GM23338 (cell line): ENCODE results near the gene BICDL1. TPM values are rescaled to one million over a fixed set of nuclear protein-coding genes. Genes with fewer than 3 reads are reported as not detected.

Source experiments
- ATAC-seq: fragments of 200-7000 bp; cut with Tn5 transposase; 3 replicates; pipeline ENCODE4 v1.9.1; 2020
- DNase-seq: peaks from one replicate; pipeline ENCODE4 v3.0.0-alpha.2; 2015; ENCODE audit warnings: low spot score
- H2AFZ ChIP-seq: fragments of 200-600 bp; sonication (generic); 2 replicates; pipeline ENCODE4 v1.8.0; 2016; ENCODE audit warnings: antibody characterized with exemption, mild to moderate bottlenecking, moderate library complexity
- H3F3A ChIP-seq: fragments of 200-600 bp; sonication (generic); replicated peaks from 2 replicates; pipeline ENCODE4 v1.8.0; 2017; ENCODE audit warnings: antibody characterized with exemption, mixed run types, low read depth
- H3K27ac ChIP-seq: fragments of 200-600 bp; sonication (generic); 2 replicates; pipeline ENCODE4 v1.6.1; 2016; ENCODE audit warnings: low read depth
- H3K27me3 ChIP-seq: fragments of 200-600 bp; sonication (generic); 2 replicates; pipeline ENCODE4 v1.8.0; 2016; ENCODE audit warnings: mild to moderate bottlenecking, mixed run types, moderate library complexity; ENCODE audit not compliant: insufficient read depth
- H3K36me3 ChIP-seq: fragments of 200-600 bp; sonication (generic); 2 replicates; pipeline ENCODE4 v1.8.0; 2016; ENCODE audit warnings: mild to moderate bottlenecking; ENCODE audit not compliant: insufficient read depth
- H3K4me1 ChIP-seq: fragments of 200-600 bp; sonication (generic); 2 replicates; pipeline ENCODE4 v1.8.0; 2016; ENCODE audit warnings: mild to moderate bottlenecking, moderate library complexity; ENCODE audit not compliant: insufficient read depth
- H3K4me2 ChIP-seq: fragments of 200-600 bp; sonication (generic); 2 replicates; pipeline ENCODE4 v1.7.1; 2017; ENCODE audit warnings: mixed run types
- H3K4me3 ChIP-seq: fragments of 200-600 bp; sonication (generic); 2 replicates; pipeline ENCODE4 v1.6.1; 2016; ENCODE audit warnings: mixed run types
- H3K79me2 ChIP-seq: fragments of 200-600 bp; sonication (generic); replicated peaks from 2 replicates; pipeline ENCODE4 v1.8.0; 2017; ENCODE audit warnings: mild to moderate bottlenecking; ENCODE audit not compliant: insufficient read depth
- H3K9me2 ChIP-seq: fragments of 200-600 bp; sonication (generic); 2 replicates; pipeline ENCODE4 v1.8.0; 2017; ENCODE audit not compliant: insufficient read depth
- H4K20me1 ChIP-seq: fragments of 200-600 bp; sonication (generic); replicated peaks from 2 replicates; pipeline ENCODE4 v1.8.0; 2017; ENCODE audit warnings: mild to moderate bottlenecking; ENCODE audit not compliant: insufficient read depth
- H3K27ac Mint-ChIP-seq: 2 replicates; pipeline ENCODE4 v1.8.0; 2020; ENCODE audit warnings: inconsistent platforms, mild to moderate bottlenecking, moderate library complexity, mixed read lengths
- H3K27me3 Mint-ChIP-seq: 3 replicates; pipeline ENCODE4 v1.8.0; 2022; ENCODE audit warnings: low read depth, mild to moderate bottlenecking, moderate library complexity, mixed read lengths, inconsistent platforms; ENCODE audit not compliant: insufficient read depth, poor library complexity
- H3K36me3 Mint-ChIP-seq: 3 replicates; pipeline ENCODE4 v1.8.0; 2021; ENCODE audit warnings: low read depth, mild to moderate bottlenecking, inconsistent platforms, moderate library complexity, mixed read lengths
- H3K4me1 Mint-ChIP-seq: 3 replicates; pipeline ENCODE4 v1.8.0; 2020; ENCODE audit warnings: mild to moderate bottlenecking, inconsistent platforms, mixed read lengths
- H3K4me3 Mint-ChIP-seq: 3 replicates; pipeline ENCODE4 v1.8.0; 2021; ENCODE audit warnings: moderate library complexity, mild to moderate bottlenecking, inconsistent platforms, mixed read lengths
- H3K9me3 Mint-ChIP-seq: 3 replicates; pipeline ENCODE4 v1.8.0; 2020; ENCODE audit warnings: moderate library complexity, mild to moderate bottlenecking, inconsistent platforms, mixed read lengths
- CREB1 ChIP-seq: fragments of 250-450 bp; sonication (Bioruptor Pico); IDR thresholded peaks from 2 replicates; pipeline ENCODE4 v1.5.0; 2020; ENCODE audit warnings: low read depth, mild to moderate bottlenecking, moderate library complexity
- EZH2 ChIP-seq: fragments of 200-600 bp; sonication (generic); IDR thresholded peaks from one replicate; pipeline ENCODE4 v1.8.0; 2017; ENCODE audit warnings: antibody characterized with exemption, mild to moderate bottlenecking, low read depth; ENCODE audit not compliant: unreplicated experiment
- EZH2phosphoT487 ChIP-seq: fragments of 200-600 bp; sonication (generic); IDR thresholded peaks from one replicate; pipeline ENCODE4 v1.8.1; 2018; ENCODE audit warnings: antibody characterized with exemption; ENCODE audit not compliant: unreplicated experiment
- JUNB ChIP-seq: IDR thresholded peaks from one replicate; pipeline ENCODE4 v1.6.1; 2016; ENCODE audit warnings: antibody characterized with exemption; ENCODE audit not compliant: unreplicated experiment
- NANOG ChIP-seq: IDR thresholded peaks from 2 replicates; pipeline ENCODE4 v1.6.1; 2016; ENCODE audit warnings: antibody characterized with exemption, borderline replicate concordance
- POLR2AphosphoS5 ChIP-seq: IDR thresholded peaks from 2 replicates; pipeline ENCODE4 v1.6.1; 2016; ENCODE audit warnings: antibody characterized with exemption, low read depth
- STAT1 ChIP-seq: IDR thresholded peaks from one replicate; pipeline ENCODE4 v1.6.1; 2016; ENCODE audit warnings: antibody characterized with exemption; ENCODE audit not compliant: unreplicated experiment
- ZNF114 ChIP-seq: fragments of 250-450 bp; sonication (Bioruptor Pico); IDR thresholded peaks from 2 replicates; pipeline ENCODE4 v1.5.0; 2020; ENCODE audit warnings: mild to moderate bottlenecking, moderate library complexity
- ZNF331 ChIP-seq: fragments of 250-450 bp; sonication (Bioruptor Pico); IDR thresholded peaks from 2 replicates; pipeline ENCODE4 v1.5.0; 2020; ENCODE audit warnings: low read depth, mild to moderate bottlenecking, moderate library complexity
- polyA plus RNA-seq: library from polyadenylated mRNA; unstranded; fragments of >200 nt; fragmentation: Nextera tagmentation; extraction: Ambion mirVana; gene quantifications from 2 replicates; pipeline ENCODE4 v1.2.1, GENCODE V29; 2016
- total RNA-seq: library from RNA; depleted of rRNA; stranded (reverse); fragments of >200 nt; shearing (Covaris generic); gene quantifications from 2 replicates; pipeline ENCODE4 v1.2.3, GENCODE V29; 2014
- TF ChIP-seq, protein P1 (sequence below): IDR thresholded peaks from 2 replicates; pipeline ENCODE4 v1.6.1; 2016; ENCODE audit warnings: antibody characterized with exemption
- TF ChIP-seq, protein P2 (sequence below): IDR thresholded peaks from one replicate; pipeline ENCODE4 v1.6.1; 2018; ENCODE audit warnings: antibody characterized with exemption; ENCODE audit not compliant: unreplicated experiment
- TF ChIP-seq, protein P3 (sequence below): fragments of 250-450 bp; sonication (Bioruptor Pico); IDR thresholded peaks from 2 replicates; pipeline ENCODE4 v1.5.0; 2020; ENCODE audit warnings: mild to moderate bottlenecking, moderate library complexity
- TF ChIP-seq, protein P4 (sequence below), 2 experiments: fragments of 200-600 bp in 1 of 2; sonication (generic) in 1 of 2; conservative IDR thresholded peaks; 2 replicates each; pipeline versions ENCODE4 v1.5.1 to v1.6.1; 2016 to 2017; ENCODE audit warnings: antibody characterized with exemption in 2 of 2, low read depth in 2 of 2, mild to moderate bottlenecking in 2 of 2, moderate library complexity in 1 of 2

BICDL1 gene
- total and polyA plus RNA-seq, 2 experiments from 2014 or later: 14.0 to 25.7 TPM

DNA sequence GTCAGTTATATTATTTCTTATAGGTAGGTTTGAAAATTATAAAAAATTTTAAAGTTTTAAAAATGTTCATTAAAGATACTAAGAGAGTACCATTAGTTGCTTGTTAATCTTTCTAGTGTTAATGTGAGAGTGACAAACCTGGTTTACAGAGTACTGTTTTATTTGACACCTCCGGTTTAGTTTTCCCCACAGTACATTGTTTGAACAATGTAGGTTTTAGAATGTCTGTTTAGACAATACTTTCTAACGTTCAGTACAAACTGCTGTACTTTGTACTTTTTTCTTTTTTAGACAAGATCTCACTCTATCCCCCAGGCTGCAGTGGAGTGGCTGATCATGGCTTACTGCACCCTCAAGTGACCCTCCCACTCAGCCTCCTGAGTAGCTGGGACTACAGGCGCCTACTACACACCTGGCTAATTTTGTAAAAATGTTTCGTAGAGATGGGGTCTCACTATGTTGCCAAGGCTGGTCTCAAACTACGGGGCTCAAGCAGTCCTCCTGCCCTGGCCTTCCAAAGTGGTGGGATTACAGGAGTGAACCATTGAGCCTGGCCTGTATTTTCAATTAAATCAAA, 3.2 kb downstream of the BICDL1 start:
- no peak overlapping the region for H3K4me3 ChIP-seq
- DNase-seq: no peak

More for the DNA sequence above, 3.2 kb downstream of the BICDL1 start:
- Histone ChIP-seq H3K4me2 (no peak overlapping the region), H3K27ac (no peak overlapping the region), H3F3A (peaks cover 19% of the 10 kb centered on the region), H3K4me1 (peaks cover 29% of the 10 kb centered on the region), H2AFZ (no peak overlapping the region), H3K27me3 (peaks cover 13% of the 10 kb centered on the region), H4K20me1 (peaks cover 20% of the 10 kb centered on the region), H3K79me2 (peaks cover 20% of the 10 kb centered on the region), H3K9me2 (no peaks in the 10 kb centered on the region), H3K36me3 (no peaks in the 10 kb centered on the region)
- Mint-ChIP-seq H3K9me3 (no peaks in the 10 kb centered on the region), H3K4me1 (peaks cover 32% of the 10 kb centered on the region), H3K4me3 (no peak overlapping the region), H3K36me3 (peaks cover 10% of the 10 kb centered on the region), H3K27me3 (peaks cover 4% of the 10 kb centered on the region), H3K27ac (no peak overlapping the region)
- ATAC-seq: no peak
- TF ChIP-seq, protein P1, sequence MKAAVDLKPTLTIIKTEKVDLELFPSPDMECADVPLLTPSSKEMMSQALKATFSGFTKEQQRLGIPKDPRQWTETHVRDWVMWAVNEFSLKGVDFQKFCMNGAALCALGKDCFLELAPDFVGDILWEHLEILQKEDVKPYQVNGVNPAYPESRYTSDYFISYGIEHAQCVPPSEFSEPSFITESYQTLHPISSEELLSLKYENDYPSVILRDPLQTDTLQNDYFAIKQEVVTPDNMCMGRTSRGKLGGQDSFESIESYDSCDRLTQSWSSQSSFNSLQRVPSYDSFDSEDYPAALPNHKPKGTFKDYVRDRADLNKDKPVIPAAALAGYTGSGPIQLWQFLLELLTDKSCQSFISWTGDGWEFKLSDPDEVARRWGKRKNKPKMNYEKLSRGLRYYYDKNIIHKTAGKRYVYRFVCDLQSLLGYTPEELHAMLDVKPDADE: no peak
- TF ChIP-seq CREB1 (CRISPR knock-in tag) (no peak), POLR2AphosphoS5 (no peak), ZNF331 (CRISPR knock-in tag) (no peak), ZNF114 (CRISPR knock-in tag) (no peak), NANOG (no peak), STAT1 (no peak), EZH2 (no peak), JUNB (no peak), EZH2phosphoT487 (no peak)
- TF ChIP-seq, protein P2, sequence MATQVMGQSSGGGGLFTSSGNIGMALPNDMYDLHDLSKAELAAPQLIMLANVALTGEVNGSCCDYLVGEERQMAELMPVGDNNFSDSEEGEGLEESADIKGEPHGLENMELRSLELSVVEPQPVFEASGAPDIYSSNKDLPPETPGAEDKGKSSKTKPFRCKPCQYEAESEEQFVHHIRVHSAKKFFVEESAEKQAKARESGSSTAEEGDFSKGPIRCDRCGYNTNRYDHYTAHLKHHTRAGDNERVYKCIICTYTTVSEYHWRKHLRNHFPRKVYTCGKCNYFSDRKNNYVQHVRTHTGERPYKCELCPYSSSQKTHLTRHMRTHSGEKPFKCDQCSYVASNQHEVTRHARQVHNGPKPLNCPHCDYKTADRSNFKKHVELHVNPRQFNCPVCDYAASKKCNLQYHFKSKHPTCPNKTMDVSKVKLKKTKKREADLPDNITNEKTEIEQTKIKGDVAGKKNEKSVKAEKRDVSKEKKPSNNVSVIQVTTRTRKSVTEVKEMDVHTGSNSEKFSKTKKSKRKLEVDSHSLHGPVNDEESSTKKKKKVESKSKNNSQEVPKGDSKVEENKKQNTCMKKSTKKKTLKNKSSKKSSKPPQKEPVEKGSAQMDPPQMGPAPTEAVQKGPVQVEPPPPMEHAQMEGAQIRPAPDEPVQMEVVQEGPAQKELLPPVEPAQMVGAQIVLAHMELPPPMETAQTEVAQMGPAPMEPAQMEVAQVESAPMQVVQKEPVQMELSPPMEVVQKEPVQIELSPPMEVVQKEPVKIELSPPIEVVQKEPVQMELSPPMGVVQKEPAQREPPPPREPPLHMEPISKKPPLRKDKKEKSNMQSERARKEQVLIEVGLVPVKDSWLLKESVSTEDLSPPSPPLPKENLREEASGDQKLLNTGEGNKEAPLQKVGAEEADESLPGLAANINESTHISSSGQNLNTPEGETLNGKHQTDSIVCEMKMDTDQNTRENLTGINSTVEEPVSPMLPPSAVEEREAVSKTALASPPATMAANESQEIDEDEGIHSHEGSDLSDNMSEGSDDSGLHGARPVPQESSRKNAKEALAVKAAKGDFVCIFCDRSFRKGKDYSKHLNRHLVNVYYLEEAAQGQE: no peak
- TF ChIP-seq, protein P3, sequence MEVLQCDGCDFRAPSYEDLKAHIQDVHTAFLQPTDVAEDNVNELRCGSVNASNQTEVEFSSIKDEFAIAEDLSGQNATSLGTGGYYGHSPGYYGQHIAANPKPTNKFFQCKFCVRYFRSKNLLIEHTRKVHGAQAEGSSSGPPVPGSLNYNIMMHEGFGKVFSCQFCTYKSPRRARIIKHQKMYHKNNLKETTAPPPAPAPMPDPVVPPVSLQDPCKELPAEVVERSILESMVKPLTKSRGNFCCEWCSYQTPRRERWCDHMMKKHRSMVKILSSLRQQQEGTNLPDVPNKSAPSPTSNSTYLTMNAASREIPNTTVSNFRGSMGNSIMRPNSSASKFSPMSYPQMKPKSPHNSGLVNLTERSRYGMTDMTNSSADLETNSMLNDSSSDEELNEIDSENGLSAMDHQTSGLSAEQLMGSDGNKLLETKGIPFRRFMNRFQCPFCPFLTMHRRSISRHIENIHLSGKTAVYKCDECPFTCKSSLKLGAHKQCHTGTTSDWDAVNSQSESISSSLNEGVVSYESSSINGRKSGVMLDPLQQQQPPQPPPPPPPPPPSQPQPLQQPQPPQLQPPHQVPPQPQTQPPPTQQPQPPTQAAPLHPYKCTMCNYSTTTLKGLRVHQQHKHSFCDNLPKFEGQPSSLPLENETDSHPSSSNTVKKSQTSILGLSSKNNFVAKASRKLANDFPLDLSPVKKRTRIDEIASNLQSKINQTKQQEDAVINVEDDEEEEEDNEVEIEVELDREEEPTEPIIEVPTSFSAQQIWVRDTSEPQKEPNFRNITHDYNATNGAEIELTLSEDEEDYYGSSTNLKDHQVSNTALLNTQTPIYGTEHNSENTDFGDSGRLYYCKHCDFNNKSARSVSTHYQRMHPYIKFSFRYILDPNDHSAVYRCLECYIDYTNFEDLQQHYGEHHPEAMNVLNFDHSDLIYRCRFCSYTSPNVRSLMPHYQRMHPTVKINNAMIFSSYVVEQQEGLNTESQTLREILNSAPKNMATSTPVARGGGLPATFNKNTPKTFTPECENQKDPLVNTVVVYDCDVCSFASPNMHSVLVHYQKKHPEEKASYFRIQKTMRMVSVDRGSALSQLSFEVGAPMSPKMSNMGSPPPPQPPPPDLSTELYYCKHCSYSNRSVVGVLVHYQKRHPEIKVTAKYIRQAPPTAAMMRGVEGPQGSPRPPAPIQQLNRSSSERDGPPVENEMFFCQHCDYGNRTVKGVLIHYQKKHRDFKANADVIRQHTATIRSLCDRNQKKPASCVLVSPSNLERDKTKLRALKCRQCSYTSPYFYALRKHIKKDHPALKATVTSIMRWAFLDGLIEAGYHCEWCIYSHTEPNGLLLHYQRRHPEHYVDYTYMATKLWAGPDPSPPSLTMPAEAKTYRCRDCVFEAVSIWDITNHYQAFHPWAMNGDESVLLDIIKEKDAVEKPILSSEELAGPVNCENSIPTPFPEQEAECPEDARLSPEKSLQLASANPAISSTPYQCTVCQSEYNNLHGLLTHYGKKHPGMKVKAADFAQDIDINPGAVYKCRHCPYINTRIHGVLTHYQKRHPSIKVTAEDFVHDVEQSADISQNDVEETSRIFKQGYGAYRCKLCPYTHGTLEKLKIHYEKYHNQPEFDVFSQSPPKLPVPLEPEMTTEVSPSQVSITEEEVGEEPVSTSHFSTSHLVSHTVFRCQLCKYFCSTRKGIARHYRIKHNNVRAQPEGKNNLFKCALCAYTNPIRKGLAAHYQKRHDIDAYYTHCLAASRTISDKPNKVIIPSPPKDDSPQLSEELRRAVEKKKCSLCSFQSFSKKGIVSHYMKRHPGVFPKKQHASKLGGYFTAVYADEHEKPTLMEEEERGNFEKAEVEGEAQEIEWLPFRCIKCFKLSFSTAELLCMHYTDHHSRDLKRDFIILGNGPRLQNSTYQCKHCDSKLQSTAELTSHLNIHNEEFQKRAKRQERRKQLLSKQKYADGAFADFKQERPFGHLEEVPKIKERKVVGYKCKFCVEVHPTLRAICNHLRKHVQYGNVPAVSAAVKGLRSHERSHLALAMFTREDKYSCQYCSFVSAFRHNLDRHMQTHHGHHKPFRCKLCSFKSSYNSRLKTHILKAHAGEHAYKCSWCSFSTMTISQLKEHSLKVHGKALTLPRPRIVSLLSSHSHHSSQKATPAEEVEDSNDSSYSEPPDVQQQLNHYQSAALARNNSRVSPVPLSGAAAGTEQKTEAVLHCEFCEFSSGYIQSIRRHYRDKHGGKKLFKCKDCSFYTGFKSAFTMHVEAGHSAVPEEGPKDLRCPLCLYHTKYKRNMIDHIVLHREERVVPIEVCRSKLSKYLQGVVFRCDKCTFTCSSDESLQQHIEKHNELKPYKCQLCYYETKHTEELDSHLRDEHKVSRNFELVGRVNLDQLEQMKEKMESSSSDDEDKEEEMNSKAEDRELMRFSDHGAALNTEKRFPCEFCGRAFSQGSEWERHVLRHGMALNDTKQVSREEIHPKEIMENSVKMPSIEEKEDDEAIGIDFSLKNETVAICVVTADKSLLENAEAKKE: no peak
- TF ChIP-seq, protein P4, sequence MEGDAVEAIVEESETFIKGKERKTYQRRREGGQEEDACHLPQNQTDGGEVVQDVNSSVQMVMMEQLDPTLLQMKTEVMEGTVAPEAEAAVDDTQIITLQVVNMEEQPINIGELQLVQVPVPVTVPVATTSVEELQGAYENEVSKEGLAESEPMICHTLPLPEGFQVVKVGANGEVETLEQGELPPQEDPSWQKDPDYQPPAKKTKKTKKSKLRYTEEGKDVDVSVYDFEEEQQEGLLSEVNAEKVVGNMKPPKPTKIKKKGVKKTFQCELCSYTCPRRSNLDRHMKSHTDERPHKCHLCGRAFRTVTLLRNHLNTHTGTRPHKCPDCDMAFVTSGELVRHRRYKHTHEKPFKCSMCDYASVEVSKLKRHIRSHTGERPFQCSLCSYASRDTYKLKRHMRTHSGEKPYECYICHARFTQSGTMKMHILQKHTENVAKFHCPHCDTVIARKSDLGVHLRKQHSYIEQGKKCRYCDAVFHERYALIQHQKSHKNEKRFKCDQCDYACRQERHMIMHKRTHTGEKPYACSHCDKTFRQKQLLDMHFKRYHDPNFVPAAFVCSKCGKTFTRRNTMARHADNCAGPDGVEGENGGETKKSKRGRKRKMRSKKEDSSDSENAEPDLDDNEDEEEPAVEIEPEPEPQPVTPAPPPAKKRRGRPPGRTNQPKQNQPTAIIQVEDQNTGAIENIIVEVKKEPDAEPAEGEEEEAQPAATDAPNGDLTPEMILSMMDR (conservative IDR thresholded peaks at IDR 0.05; ENCODE audit: low read depth in 2 of 2): no peak
